ENCODE results near the gene GUCY2F. TPM values are rescaled to one million over a fixed set of nuclear protein-coding genes. Genes with fewer than 3 reads are reported as not detected.

Gene GUCY2F
- total RNA-seq, 2 donors from 2014 or later: not detected

GRCh38 chrX:109498434-109498833 is 16.5 kb upstream of the GUCY2F start:
- no peak overlapping the region for H3K27ac ChIP-seq
- no peaks in the 10 kb centered on the region for H3K4me1 ChIP-seq (ENCODE audit: control insufficient read depth in 1 of 2, low read depth in 2 of 2)
- H3K36me3 ChIP-seq: no peaks in the 10 kb centered on the region
- DNase-seq (ENCODE audit: low spot score): no peak
- H3K4me3 ChIP-seq: no peak overlapping the region
- H3K9me3 ChIP-seq: no peaks in the 10 kb centered on the region
- no peak for ATAC-seq (ENCODE audit: insufficient number of reproducible peaks, low FRiP score, low read depth)
- no peaks in the 10 kb centered on the region for H3K27me3 ChIP-seq (replicated peaks; ENCODE audit: insufficient read depth)
- TF ChIP-seq, protein P1, sequence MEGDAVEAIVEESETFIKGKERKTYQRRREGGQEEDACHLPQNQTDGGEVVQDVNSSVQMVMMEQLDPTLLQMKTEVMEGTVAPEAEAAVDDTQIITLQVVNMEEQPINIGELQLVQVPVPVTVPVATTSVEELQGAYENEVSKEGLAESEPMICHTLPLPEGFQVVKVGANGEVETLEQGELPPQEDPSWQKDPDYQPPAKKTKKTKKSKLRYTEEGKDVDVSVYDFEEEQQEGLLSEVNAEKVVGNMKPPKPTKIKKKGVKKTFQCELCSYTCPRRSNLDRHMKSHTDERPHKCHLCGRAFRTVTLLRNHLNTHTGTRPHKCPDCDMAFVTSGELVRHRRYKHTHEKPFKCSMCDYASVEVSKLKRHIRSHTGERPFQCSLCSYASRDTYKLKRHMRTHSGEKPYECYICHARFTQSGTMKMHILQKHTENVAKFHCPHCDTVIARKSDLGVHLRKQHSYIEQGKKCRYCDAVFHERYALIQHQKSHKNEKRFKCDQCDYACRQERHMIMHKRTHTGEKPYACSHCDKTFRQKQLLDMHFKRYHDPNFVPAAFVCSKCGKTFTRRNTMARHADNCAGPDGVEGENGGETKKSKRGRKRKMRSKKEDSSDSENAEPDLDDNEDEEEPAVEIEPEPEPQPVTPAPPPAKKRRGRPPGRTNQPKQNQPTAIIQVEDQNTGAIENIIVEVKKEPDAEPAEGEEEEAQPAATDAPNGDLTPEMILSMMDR (IDR thresholded peaks at IDR 0.05): no peak

GRCh38 chrX:109489174-109489573 is 7.3 kb upstream of the GUCY2F start:
- Histone ChIP-seq H3K27ac (no peak overlapping the region), H3K27me3 (replicated peaks; ENCODE audit: insufficient read depth) (no peaks in the 10 kb centered on the region), H3K4me3 (no peak overlapping the region), H3K4me1 (ENCODE audit: control insufficient read depth in 1 of 2, low read depth in 2 of 2) (no peaks in the 10 kb centered on the region), H3K9me3 (no peaks in the 10 kb centered on the region), H3K36me3 (no peaks in the 10 kb centered on the region)
- TF ChIP-seq, protein P1 (IDR thresholded peaks at IDR 0.05): no peak
- DNase-seq (ENCODE audit: low spot score) (no peak), ATAC-seq (ENCODE audit: insufficient number of reproducible peaks, low FRiP score, low read depth) (no peak)

DNA sequence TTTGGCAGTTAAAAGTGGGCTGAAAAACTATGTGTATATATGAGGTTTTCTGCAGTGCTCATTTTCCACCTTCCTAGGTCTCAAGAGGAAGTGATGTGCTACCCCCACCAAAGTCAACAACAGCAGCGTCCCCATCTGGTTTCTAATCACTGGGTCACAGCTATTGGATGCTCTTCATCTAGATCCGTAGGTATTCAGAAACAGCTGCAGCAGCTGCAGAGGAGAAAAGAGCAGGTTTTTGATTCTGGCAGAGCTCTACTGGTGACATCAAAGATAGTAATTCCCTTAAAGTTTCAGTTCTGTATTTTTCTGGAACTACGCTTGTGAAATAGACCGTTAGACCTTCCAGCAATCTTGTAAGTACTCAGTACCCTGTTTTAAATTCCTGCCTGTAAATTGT is 5.8 kb upstream of the GUCY2F start:
- H3K9me3 ChIP-seq: no peaks in the 10 kb centered on the region
- no peaks in the 10 kb centered on the region for H3K4me1 ChIP-seq (ENCODE audit: control insufficient read depth in 1 of 2, low read depth in 2 of 2)
- H3K4me3 ChIP-seq: no peak overlapping the region
- no peaks in the 10 kb centered on the region for H3K36me3 ChIP-seq
- no peak overlapping the region for H3K27ac ChIP-seq
- DNase-seq (ENCODE audit: low spot score) (no peak), ATAC-seq (ENCODE audit: insufficient number of reproducible peaks, low FRiP score, low read depth) (no peak)
- TF ChIP-seq, protein P1 (IDR thresholded peaks at IDR 0.05): no peak
- no peaks in the 10 kb centered on the region for H3K27me3 ChIP-seq (replicated peaks; ENCODE audit: insufficient read depth)

DNA sequence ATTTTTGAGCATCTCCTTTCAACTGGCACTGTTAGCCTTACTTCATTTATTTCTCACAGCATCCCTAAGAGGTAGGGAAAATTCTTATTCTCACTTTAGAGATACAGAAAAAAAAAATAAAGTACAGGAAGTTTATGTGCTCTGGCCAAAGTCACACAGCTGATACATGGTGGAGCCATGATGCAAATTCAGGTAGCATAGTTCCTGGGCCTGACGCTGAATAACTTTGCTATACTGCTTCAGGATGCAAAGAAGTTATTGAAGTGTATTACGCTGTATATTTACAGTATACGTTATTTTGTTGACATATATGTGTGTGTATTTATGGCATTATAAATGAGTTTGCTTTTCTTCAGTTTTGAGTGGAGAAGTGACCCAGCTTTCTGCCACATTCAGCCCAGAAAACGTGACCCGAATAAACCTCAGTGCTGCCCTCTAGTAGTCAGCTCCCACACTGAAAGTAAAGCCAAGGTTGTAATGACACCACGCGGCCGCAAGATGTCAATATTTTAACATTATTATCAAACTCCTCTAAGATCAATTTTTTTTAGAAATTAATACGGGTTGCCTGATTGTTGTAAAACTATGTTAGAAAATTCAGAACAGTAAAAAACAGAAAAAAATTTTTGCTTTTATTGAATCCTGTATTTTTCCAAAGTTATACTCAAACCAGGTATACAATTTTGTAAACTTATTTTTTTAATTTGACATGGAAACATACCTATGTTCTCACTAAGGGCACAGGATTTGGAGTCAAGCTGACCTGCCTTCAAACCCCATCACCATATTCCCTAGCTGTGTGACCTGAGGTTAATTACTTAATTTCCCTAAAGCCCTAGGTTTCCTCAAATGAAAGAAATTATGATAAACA is 3.8 kb upstream of the GUCY2F start:
- H3K36me3 ChIP-seq: no peaks in the 10 kb centered on the region
- no peak for ATAC-seq (ENCODE audit: insufficient number of reproducible peaks, low FRiP score, low read depth)
- no peaks in the 10 kb centered on the region for H3K4me1 ChIP-seq (ENCODE audit: control insufficient read depth in 1 of 2, low read depth in 2 of 2)
- DNase-seq (ENCODE audit: low spot score): peak; percentile 3
- H3K27ac ChIP-seq: no peak overlapping the region
- TF ChIP-seq, protein P1 (IDR thresholded peaks at IDR 0.05): peak; percentile 81
- H3K27me3 ChIP-seq (replicated peaks; ENCODE audit: insufficient read depth): no peaks in the 10 kb centered on the region
- no peak overlapping the region for H3K4me3 ChIP-seq
- no peaks in the 10 kb centered on the region for H3K9me3 ChIP-seq

GRCh38 chrX:109484886-109485285 is 3.0 kb upstream of the GUCY2F start:
- TF ChIP-seq, protein P1 (IDR thresholded peaks at IDR 0.05): no peak
- H3K27me3 ChIP-seq (replicated peaks; ENCODE audit: insufficient read depth): no peaks in the 10 kb centered on the region
- no peak overlapping the region for H3K27ac ChIP-seq
- H3K4me1 ChIP-seq (ENCODE audit: control insufficient read depth in 1 of 2, low read depth in 2 of 2): no peaks in the 10 kb centered on the region
- H3K36me3 ChIP-seq: no peaks in the 10 kb centered on the region
- no peak overlapping the region for H3K4me3 ChIP-seq
- ATAC-seq (ENCODE audit: insufficient number of reproducible peaks, low FRiP score, low read depth) (no peak), DNase-seq (ENCODE audit: low spot score) (no peak)
- H3K9me3 ChIP-seq: no peaks in the 10 kb centered on the region
